SW 1271 (cell line): ENCODE data around the gene HIPK3.

Source experiments
- DNase-seq, 2 experiments: peaks; one replicate each; lab custom pipeline; 2025; lab: John Stamatoyannopoulos, UW

Gene HIPK3

DNA sequence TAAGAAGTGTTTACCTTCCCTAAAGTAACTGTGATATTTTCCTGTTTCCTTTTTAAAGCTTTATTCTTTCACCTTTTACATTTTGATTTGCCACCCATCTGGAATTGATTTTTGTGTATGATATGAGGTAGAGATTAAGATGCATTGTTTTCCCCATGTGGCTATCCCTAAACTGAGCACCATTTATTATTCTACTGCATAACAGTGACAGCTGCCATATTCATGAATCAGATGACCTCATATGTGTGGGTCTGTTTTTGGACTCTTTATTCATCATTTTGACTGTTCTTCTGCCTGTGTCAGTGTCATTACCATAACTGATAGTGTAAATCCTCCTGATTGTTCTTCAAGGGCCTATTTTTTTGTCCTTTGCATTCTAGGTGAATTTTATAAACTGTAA is 50.8 kb downstream of the HIPK3 start:
- no peak for DNase-seq

GRCh38 chr11:33309118-33309517 is 51.9 kb downstream of the HIPK3 start:
- no peak for DNase-seq

- no peak for DNase-seq
These were observed 53.7 kb downstream of the HIPK3 start for GRCh38 chr11:33310720-33311500.

DNA sequence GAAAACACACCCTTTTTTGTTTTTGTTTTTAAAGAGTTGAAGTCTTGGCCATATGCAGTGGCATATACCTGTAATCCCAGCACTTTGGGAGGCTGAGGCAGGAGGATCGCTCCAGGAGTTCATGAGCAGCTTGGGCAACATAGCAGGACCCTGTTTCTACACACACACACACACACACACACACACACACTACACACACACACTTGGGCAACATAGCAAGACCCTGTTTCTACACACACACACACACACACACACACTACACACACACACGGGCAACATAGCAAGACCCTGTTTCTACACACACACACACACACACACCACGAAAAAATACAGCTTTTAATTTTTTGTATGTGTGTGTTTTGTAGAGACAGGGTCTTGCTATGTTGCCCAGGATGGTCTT is 54.5 kb downstream of the HIPK3 start:
- DNase-seq, result no peak

- DNase-seq, result no peak
These were observed 58.6 kb downstream of the HIPK3 start for GRCh38 chr11:33315822-33316221.

DNA sequence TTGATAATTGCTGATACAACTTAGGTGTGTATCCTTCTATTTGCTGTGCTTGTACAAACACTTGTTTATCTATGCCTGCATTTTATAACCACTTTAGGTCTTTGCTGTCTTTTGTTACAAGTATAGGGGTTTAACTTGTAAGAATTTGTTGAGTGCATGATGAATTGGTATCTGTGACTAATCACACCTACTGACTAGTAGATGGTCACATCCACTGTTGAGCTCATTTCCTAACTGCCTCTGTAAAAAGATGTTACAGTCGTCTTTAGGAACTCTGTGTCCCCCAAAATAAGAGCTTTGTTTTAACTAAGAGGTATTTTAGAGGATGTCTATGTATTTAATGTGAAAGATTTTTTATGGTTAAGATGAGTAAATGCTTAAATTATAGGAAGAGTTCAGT is 60.5 kb downstream of the HIPK3 start:
- no peak for DNase-seq

DNA sequence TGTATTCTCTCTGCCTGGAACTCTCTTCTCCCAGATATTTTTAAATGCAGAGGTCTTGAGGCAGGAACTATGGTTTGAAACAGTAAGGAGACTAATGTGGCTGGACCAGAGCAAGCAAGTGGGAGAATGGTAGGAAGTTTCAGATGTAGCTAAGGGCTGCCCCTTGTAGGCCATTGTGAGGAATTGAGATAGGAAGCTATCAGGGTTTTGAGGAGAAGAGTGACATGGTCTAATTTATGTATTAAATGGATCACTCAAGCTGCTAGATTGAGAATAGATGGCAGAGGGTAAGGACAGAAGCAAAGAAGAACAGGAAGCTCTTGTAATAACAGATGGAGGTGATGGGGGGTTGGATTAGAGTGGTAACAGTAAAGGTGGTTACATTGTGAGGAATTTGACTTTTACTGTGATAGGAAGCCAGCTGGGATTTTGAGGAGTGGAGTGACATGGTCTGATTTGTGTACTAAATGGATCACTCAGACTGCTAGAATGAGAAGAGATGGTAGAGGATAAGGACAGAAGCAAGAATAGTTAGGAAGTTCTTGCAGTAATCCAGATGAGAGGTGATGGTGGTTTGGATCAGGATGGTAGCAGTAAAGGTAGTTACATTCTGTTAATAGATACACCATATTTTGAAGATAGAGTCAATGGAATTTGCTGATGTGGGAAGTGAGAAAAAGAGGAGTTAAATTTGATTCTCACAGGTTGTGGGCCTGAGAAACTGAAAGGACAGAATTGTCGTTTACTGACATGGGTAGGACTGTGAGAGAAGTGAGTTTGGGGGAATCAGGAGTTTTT is 63.0 kb downstream of the HIPK3 start:
- no peak for DNase-seq

- no peak for DNase-seq
These were observed 63.7 kb downstream of the HIPK3 start for GRCh38 chr11:33320814-33321330.

DNA sequence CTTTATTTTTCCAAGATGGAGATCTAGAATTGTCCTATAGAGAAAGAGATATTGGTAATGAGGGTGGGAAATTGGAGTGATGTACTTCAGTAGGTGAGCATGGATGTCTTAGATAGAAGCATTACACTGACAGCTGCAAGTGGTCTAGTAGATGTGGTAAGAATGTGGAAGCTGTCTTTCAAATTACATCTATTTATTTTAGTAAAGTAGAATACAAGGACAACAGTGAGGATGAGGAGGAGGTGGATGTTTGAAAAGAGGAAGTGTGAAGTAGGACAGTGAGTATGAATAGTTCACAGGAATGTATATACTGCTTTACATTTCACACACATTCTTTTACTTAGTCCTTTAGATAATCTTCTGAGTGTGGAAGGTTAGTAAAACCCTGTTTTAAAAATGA is 64.2 kb downstream of the HIPK3 start:
- no peak for DNase-seq

DNA sequence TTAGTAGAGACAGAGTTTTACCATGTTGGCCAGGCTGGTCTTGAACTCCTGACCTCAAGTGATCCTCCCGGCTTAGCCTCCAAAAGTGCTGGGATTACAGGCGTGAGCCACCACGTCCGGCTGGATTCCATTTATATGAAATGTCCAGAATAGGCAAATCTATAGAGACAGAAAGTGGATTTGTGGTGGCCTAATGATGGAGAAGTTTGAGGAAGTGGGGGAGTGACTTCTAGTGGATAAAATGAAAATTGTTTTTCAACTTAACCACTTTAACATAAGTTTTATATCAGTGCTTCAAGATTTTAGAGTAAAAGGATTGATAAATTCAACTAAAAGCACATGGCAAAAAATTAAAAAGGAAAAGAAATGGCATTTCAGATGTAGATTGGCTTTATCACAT is 66.2 kb downstream of the HIPK3 start:
- no peak for DNase-seq

GRCh38 chr11:33324302-33324985 is 67.3 kb downstream of the HIPK3 start:
- no peak for DNase-seq

- DNase-seq, result no peak
These were observed 68.3 kb downstream of the HIPK3 start for GRCh38 chr11:33325451-33325850.

GRCh38 chr11:33329705-33330329 is 72.6 kb downstream of the HIPK3 start:
- peak in 1 of 2 experiments; percentile 66 for DNase-seq

DNA sequence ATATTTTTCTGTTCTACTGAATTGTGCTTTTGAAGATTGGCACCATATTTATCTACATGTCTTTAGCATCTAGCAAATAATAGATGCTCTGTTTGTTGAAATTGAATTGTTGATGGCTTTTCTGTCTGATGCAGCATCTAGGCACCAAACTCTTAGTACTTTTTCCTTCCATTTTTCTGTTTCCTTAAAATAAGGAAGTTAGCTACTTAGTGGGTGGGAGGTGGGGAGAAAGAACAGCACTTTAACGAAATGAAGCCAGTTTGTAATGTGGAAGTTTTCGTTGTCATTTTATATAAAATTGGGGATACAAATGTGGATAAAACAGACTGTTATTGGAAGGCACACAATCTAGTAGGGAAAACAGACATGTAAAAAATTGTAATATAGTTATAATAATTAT is 76.6 kb downstream of the HIPK3 start:
- DNase-seq, result no peak

GRCh38 chr11:33334627-33335026 is 77.4 kb downstream of the HIPK3 start:
- DNase-seq, result no peak

DNA sequence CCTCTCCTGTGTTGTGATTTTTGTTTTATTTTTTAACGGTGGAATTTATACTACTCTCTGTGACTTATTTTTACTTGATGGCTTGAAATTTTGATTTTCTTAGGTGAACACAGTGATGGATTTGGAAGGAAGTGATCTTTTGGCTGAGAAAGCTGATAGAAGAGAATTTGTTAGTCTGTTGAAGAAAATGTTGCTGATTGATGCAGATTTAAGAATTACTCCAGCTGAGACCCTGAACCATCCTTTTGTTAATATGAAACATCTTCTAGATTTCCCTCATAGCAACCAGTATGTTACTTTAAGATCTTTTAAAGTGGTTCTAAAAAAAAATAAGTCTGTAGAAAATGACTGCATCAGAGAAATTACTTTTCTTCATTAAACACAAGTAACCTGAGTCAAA is 82.1 kb downstream of the HIPK3 start:
- no peak for DNase-seq

- peak in 1 of 2 experiments; percentile 44 for DNase-seq
These were observed 87.4 kb downstream of the HIPK3 start for GRCh38 chr11:33344611-33345010.

DNA sequence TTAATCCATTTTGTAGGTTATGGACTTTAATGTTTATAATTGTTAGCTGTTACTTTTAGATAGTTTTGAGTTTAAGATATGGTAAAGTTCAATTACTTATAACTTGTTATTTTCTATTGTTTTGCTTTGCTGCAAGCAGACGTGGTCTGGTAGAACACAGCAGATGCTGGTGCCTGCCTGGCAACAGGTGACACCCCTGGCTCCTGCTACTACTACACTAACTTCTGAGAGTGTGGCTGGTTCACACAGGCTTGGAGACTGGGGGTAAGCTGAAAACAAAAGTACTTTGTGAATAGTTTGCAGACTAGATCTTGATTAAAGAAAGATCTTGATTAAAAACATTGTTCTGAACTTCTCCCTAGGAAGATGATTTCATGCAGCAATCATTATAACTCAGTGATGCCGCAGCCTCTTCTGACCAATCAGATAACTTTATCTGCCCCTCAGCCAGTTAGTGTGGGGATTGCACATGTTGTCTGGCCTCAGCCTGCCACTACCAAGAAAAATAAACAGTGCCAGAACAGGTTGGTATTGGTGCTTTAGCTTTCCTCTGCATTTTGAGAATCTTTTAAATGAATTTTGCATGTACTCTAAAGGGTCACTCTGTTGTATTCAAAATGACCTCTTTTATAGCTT is 90.4 kb downstream of the HIPK3 start:
- no peak for DNase-seq

DNA sequence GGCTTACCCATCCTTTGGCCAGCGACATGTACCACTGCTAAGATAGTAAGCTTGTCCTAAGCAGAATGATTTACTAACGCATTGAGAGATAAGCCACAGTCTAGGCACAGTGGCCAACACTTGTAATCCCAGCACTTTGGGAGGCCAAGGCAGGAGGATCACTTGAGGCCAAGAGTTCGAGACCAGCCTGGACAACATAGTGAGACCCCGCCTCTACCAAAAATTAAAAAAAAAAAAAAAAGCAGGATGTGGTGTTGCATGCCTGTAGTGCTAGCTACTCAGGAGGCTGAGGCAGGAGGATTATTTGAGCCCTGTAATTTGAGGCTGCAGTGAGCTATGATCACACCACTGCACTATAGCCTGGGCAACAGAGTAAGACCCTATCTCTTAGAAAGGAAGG is 93.1 kb downstream of the HIPK3 start:
- DNase-seq, result no peak

GRCh38 chr11:33358150-33358831 is 101.1 kb downstream of the HIPK3 start:
- DNase-seq, result no peak

- DNase-seq, result no peak
These were observed 103.5 kb downstream of the HIPK3 start for GRCh38 chr11:33360642-33361041.
